Ammon's horn (tissue), 1 donor: ENCODE results near the gene SPP1.
"Not testable (repeated sequence)": the region's sequence is repeated elsewhere in the genome, so short reads cannot be mapped to it uniquely, and the experiment has no call there.

ENCODE experiments used
- DNase-seq: peaks from one replicate; pipeline ENCODE4 v3.0.0-alpha.2; 2016; ENCODE audit warnings: low spot score

The SPP1 gene

DNA sequence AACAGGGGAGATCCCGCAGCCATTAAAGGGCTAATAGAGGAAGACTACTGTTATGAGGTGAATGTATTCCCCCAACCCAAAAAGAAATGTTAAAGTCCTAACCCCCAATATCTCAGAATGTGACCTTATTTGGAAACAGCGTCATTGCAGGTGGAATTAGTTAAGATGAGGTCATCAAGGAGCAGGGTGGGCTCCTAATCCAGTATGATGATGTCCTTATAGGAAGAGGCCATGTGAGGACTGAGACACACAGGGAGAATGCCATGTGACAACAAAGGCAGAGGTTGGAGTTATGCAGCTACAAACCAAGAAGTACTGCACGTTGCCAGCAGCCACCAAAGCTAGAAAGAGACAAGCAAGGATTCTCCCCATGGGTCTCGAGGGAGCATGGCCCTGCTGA is 14.3 kb downstream of the SPP1 start:
- no peak for DNase-seq

GRCh38 chr4:87995435-87995834 is 19.9 kb downstream of the SPP1 start:
- DNase-seq, result no peak

- not testable (repeated sequence) for DNase-seq
Observed at GRCh38 chr4:87999191-87999691, 23.7 kb downstream of the SPP1 start.

DNA sequence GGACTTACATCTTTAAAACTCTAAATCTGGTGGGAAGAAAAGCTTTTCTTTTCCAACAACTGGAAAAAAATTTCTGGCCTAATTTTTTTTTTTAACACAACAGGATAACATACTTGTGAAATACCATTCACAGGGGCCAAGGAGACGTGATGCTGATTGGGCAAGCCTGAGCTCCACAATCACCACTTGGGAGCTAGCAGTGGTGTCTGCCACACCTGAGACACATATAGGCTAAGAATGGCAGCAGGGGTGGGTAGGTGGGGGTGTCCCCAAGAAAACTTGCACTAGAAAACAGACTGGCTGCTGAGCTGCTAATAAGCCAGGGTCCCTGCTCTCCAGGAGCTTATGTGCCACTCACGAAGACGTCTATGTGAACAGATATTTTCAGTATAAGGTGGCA is 26.4 kb downstream of the SPP1 start:
- DNase-seq, result no peak

DNA sequence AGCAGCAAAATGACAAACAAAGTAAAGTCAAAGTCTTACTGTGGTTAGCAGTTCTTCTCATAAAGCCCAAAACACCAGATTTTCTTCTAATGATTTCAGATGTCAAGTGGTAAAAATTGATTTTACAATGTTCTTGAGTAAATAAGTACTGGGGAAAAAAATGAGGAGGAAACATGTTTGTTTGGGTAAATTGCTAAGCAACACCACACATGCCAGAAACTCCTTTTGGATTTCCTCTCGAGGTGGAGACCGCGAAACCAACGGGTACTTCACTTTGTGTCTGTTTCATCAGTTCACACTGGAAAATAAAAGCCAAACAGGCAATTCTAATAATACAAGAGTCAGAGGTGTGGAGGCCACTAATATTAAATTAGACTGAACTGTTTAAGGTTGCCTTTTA is 27.3 kb downstream of the SPP1 start:
- no peak for DNase-seq

GRCh38 chr4:88003261-88003660 is 27.7 kb downstream of the SPP1 start:
- no peak for DNase-seq

DNA sequence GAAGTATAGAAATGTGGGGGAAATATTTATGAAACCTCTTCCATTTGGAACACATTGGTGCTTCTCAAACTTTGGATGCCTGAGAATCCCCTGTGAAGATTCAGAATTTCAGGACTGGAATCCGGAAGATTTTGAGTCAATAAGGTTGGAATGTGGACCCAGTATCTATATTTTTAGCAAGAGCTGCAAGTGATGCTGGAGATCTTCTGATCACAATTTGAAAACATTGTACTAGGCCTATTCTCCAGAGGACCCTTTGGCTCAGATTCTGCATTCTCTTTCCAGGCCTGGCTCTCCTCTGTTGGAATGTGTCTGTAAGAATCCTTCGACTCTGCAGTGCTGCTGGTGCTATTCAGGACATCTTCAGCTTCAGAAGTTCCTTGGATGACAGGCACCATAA is 29.6 kb downstream of the SPP1 start:
- DNase-seq, result no peak

DNA sequence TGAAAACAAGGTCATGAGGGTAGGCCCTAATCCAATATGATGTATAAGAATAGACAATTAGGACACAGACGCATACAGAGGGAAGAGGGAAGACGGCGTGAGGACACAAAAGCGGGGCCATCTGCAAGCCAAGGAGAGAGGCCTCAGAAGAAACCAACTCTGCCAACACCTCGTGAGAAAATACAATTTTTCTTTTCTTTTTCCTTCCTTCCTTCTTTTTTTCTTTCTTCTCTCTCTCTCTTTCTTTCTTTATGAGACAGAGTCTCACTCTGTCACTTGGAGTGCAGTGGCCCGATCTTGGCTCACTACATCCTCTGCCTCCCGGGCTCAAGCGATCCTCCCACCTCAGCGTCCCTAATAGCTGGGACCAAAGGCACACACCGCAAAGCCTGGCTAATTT is 30.4 kb downstream of the SPP1 start:
- DNase-seq, result no peak

DNA sequence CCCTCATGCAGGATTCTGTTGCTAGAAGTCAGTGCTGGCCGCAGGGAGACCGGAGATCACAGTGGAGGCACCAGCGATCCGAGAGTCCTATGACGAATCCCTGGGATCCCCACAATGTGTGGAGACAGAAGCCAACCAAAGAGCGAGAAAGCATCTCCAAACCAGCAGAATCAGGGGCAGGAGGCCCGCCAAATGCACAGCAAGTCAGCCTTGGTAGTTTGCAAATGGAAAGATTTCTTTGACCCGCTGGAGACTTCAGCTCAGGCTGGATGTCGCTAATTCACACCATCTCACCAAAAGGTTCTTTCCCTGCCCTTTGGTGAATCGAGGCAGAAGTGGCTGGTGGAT is 31.4 kb downstream of the SPP1 start:
- no peak for DNase-seq

DNA sequence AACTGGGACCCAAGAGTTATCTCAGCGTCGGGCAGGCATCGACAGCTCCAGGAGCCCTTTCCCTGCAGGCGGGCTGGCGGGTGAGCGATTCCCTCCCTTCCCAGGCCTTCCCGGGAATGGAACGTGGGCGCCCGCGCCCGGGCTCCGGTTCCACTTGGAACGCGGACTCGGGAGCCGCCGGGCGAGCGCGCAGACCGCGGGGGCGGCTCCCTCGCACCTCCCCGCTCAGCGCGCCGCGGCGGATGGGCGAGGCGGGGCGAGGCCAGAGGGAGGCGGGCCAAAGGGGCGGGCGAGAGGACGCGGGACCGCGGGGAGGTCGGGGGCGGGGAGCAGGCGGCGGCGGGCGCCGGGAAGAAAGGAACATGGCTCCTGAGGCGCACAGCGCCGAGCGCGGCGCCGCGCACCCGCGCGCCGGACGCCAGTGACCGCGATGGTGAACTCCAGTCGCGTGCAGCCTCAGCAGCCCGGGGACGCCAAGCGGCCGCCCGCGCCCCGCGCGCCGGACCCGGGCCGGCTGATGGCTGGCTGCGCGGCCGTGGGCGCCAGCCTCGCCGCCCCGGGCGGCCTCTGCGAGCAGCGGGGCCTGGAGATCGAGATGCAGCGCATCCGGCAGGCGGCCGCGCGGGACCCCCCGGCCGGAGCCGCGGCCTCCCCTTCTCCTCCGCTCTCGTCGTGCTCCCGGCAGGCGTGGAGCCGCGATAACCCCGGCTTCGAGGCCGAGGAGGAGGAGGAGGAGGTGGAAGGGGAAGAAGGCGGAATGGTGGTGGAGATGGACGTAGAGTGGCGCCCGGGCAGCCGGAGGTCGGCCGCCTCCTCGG is 32.0 kb downstream of the SPP1 start, which contains the start of gene PKD2:
Gene PKD2 (plus strand): TSS at position 332 of the 818 bp plus-strand sequence. CDS start 99 bp downstream, at position 431.
- DNase-seq, result peak; percentile 89

DNA sequence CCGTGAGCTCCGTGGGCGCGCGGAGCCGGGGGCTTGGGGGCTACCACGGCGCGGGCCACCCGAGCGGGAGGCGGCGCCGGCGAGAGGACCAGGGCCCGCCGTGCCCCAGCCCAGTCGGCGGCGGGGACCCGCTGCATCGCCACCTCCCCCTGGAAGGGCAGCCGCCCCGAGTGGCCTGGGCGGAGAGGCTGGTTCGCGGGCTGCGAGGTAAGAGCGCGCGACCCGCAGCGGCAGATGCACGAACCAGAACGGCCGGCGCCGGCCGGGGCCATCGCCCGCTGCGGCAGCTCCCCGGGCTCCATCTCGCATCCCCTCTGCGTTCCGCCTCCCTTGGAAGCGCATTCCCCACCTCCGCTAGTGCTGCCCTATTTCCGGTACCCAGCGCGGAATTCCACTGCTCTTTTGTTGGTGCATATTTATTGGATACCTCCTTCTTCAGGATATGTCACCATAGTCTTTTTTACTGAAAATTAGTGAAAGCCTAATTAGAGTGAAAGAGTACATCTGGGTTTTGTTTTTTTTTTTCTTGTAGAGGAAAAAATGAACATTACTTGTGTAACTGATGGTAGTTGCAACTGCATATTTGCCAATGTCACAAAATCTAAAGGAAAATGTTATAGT is 32.7 kb downstream of the SPP1 start:
- peak; percentile 58 for DNase-seq

DNA sequence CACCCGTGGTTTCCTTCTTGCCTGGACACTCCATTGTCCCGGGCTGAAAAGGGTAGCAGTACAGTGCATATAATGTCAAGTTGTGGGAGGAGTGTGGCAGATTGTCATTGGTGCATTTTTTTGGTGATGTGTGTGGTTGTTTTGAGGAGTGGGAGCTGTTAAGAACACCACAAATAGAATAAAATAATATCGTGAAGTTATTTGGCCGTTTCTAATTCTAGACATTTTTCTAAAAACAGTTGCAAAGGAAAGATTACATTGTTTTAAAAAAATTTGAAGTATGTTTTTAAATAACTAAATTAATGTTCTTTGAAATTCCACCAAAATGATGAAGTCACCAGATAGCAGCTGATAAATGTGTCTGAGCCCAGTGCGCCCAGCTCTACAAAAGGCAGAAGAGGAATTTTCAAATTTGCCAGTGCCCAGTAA is 33.2 kb downstream of the SPP1 start:
- DNase-seq, result no peak

GRCh38 chr4:88009871-88010270 is 34.4 kb downstream of the SPP1 start:
- no peak for DNase-seq

- DNase-seq, result no peak
Observed at GRCh38 chr4:88010966-88011365, 35.5 kb downstream of the SPP1 start.

- DNase-seq, result no peak
Observed at GRCh38 chr4:88012647-88013046, 37.1 kb downstream of the SPP1 start.

DNA sequence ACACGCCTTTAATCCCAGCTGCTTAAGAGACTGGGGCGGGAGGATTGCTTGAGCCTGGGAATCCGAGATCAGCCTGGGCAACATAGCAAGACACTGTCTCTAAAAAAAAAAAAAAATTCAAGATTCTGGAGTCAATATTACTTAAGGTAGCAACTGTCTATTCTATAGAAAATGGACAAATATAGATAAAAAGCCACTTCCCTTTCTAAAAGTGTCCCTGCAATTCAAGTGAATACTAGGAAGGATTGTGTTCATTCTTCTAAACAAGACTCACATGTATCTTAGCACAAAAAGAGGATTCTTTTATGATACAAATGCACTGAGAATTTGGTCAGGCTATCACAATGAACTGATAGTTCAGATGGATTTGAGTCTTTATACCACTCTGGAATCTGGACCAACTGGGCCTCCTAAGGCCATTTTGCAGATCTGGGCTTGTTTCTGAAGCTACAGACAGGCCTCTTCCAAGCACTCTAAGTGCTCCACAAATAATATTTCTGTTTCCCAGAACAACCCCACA is 38.9 kb downstream of the SPP1 start:
- DNase-seq, result no peak

DNA sequence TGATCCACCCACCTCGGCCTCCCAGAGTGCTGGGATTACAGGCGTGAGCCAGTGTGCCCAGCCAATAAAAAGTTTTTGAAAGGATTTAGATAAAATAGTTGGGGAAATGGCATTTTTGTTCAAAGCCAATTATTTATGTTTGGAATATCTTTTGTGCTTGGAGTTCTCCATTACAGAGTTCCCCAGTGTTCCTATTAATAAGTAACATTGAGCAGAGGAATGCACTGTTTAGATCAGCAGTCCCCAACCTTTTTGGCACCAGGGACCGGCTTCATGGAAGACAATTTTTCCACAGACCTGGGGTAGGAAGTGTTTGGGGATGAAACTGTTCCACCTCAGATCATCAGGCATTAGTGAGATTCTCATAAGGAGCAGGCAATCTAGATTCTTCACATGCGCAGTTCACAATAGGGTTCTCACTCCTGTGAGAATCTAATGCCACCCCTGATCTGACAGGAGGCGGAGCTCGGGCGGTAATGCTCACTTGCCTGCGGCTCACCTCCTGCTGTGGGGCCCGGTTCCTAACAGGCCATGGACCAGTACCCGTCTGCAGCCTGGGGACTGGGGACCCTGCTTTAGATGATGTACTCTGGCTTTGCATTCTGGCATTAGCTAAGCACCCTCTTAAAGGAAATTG is 40.3 kb downstream of the SPP1 start:
- no peak for DNase-seq

DNA sequence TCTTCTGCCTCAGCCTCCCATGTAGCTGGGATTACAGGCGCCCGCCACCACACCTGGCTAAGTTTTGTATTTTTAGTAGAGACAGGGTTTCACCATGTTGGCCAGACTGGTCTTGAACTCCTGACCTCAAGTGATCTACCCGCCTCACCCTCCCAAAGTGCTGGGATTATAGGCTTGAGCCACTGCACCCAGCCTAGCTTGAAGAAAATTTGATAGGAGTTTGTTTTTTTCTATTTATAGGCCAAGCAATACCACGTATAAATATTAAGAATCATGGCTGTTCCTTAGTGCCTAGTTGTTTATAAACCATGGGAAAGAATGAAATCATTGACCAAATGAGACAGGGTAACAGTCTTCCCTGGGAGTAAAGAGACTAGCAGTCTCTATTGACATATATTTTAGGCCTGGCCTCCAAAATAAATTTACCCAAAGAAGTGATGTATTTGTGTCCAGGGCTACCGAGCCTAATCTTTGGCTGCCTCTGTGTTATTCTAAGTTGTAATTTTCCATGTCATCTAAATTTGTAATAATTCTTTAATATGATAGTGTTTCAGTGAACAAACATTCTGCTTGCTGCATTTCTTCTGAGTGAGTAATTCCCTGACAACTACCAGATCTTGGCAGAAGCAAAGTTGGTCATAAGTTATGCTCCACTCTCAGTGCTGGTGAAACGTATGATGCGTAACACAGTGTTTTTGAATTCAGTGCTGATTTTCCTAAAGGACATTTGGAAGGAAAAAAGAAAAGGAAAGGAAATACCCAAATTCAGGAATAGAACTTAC is 42.2 kb downstream of the SPP1 start:
- DNase-seq, result peak; percentile 35

DNA sequence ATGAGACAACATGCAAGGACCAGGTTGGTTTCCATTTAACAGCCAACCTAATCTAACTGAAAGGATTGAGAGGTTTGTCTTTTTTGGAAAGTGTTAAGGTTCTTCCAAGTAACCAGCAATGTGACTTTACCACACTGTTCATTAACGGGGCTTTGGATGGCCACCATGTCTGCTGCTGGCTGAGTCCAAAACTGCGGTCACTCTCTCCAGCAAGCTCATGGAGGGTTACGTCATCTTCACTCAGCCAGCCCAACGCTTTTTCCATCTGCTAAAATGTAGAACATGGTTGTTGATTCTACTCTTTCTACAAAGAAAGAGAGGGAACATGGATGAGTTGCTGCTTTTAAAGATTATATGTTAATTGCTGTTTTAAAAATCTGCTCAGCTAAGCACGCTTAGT is 43.0 kb downstream of the SPP1 start:
- DNase-seq, result peak; percentile 47

DNA sequence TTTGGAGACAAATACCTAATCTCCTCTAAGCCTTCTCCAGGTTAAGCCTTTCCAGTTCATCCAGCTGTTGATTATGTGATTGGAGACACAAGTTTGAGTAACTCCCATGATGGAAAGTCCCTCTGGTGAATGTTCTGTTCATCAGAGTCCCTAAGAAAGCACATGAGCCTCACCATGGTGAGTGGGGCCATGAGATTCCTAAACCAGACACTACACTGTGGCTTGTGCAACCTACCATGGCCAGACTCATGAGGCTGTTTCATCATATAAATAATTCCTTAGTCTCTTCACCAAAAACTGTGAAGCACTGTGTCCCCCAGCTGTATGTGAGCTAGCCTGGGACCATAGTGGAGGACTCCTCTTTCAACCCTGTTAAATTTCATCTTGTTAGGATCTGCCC is 46.3 kb downstream of the SPP1 start:
- no peak for DNase-seq

DNA sequence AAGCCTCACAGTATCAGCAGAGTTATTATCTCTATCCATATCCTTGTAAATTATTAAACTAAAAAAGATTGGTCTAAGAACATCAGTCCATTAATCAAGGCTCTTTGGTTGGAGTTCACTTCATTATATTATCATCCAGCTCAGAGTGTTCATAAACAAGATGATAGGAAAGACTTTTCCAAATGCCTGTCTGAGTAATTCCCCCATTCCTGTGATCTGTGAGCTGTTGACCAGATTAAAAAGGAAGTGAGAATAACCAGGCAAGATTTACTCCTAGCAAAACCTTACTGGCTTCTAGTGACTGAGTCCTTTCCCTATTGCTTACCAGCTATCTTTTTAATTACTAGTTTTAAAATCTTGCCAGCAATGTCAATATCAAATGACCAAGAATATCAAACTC is 46.8 kb downstream of the SPP1 start:
- DNase-seq, result no peak
